Activated CD8-positive, alpha-beta T cell treated with anti-CD3 and anti-CD28 coated beads for 36 hours (primary cell): ENCODE results near the gene MAGEF1. TPM values are rescaled to one million over a fixed set of nuclear protein-coding genes. Genes with fewer than 3 reads are reported as not detected.

Source experiments
- ATAC-seq: fragments of 200-7000 bp; cut with Tn5 transposase; one replicate; pipeline ENCODE4 v1.10.0; 2021; ENCODE audit warnings: mild to moderate bottlenecking, moderate library complexity
- CTCF ChIA-PET: fragments of 350-600 bp; sonication (Branson Sonifier 250); formaldehyde crosslinking; loops from one replicate; lab custom pipeline; 2021; ENCODE audit warnings: antibody characterized with exemption; lab: Charles Lee
- POLR2A ChIA-PET: fragments of 350-600 bp; sonication (Branson Sonifier 250); formaldehyde crosslinking; loops from one replicate; lab custom pipeline; 2021; ENCODE audit warnings: antibody characterized with exemption; lab: Charles Lee
- DNase-seq: peaks from one replicate; pipeline ENCODE4 v3.0.0-alpha.2; 2020
- H3K27ac Mint-ChIP-seq: one replicate; pipeline ENCODE4 v1.8.0; 2021; ENCODE audit warnings: mild to moderate bottlenecking, mixed read lengths
- H3K27me3 Mint-ChIP-seq: one replicate; pipeline ENCODE4 v1.8.0; 2021; ENCODE audit warnings: mixed read lengths
- H3K36me3 Mint-ChIP-seq: one replicate; pipeline ENCODE4 v1.8.0; 2021; ENCODE audit warnings: low read depth, mixed read lengths
- H3K4me1 Mint-ChIP-seq: one replicate; pipeline ENCODE4 v1.8.0; 2021; ENCODE audit warnings: low read depth, mixed read lengths
- H3K4me3 Mint-ChIP-seq: one replicate; pipeline ENCODE4 v1.8.0; 2021; ENCODE audit warnings: mild to moderate bottlenecking, moderate library complexity, mixed read lengths
- H3K9me3 Mint-ChIP-seq: one replicate; pipeline ENCODE4 v1.8.0; 2021; ENCODE audit warnings: mixed read lengths
- CTCF ChIP-seq: fragments of 200-600 bp; IDR thresholded peaks from one replicate; pipeline ENCODE4 v1.8.0; 2022; ENCODE audit warnings: antibody characterized with exemption, mild to moderate bottlenecking
- intact Hi-C: fragments of 100-400 bp; cut with micrococcal nuclease; formaldehyde crosslinking; loops from one replicate; pipeline ENCODE4 v1.10.0; 2022
- total RNA-seq, 2 experiments: library from RNA; stranded (reverse); gene quantifications; one replicate each; pipeline ENCODE4 v1.2.3, GENCODE V29; 2021

Gene MAGEF1
- total RNA-seq, 2 experiments from 2014 or later: 19.2 to 19.3 TPM

GRCh38 chr3:184693011-184693975, 18.6 kb downstream of the MAGEF1 start:
- Mint-ChIP-seq H3K9me3 (no peaks in the 10 kb centered on the region), H3K27ac (no peak overlapping the region), H3K27me3 (no peaks in the 10 kb centered on the region), H3K36me3 (no peaks in the 10 kb centered on the region), H3K4me1 (no peaks in the 10 kb centered on the region), H3K4me3 (no peak overlapping the region)
- no peak for TF ChIP-seq CTCF
- intact Hi-C loops: no loop called here
- ChIA-PET CTCF (no interaction called here), POLR2A (no interaction called here)
- ATAC-seq (no peak), DNase-seq (no peak)

GRCh38 chr3:184691397-184692231, 20.2 kb downstream of the MAGEF1 start:
- TF ChIP-seq CTCF: no peak
- intact Hi-C loops: no loop called here
- ChIA-PET POLR2A (interaction anchor here (0.5 to 1.1 kb wide), 2 partner anchors 123 to 350 kb away, joined by 3 read pairs; no protein-coding TSS in a partner anchor), CTCF (no interaction called here)
- ATAC-seq (no peak), DNase-seq (no peak)
- no peaks in the 10 kb centered on the region for H3K9me3 Mint-ChIP-seq
- peaks cover 2% of the 10 kb centered on the region for H3K4me1 Mint-ChIP-seq
- no peaks in the 10 kb centered on the region for H3K27me3 Mint-ChIP-seq
- no peak overlapping the region for H3K27ac Mint-ChIP-seq
- H3K36me3 Mint-ChIP-seq: no peaks in the 10 kb centered on the region
- H3K4me3 Mint-ChIP-seq: no peak overlapping the region

- ATAC-seq (no peak), DNase-seq (no peak)
- TF ChIP-seq CTCF: no peak
- no peaks in the 10 kb centered on the region for H3K36me3 Mint-ChIP-seq
- no peaks in the 10 kb centered on the region for H3K9me3 Mint-ChIP-seq
- CTCF ChIA-PET: no interaction called here
- H3K27ac Mint-ChIP-seq: no peak overlapping the region
- H3K4me3 Mint-ChIP-seq: no peak overlapping the region
- peaks cover 2% of the 10 kb centered on the region for H3K4me1 Mint-ChIP-seq
- intact Hi-C loops: no loop called here
- POLR2A ChIA-PET: no interaction called here
- H3K27me3 Mint-ChIP-seq: no peaks in the 10 kb centered on the region
Measured at GRCh38 chr3:184690192-184690883, 21.5 kb downstream of the MAGEF1 start.

GRCh38 chr3:184688882-184689271, 23.0 kb downstream of the MAGEF1 start:
- intact Hi-C loops: no loop called here
- H3K27ac Mint-ChIP-seq: no peak overlapping the region
- no peak for DNase-seq
- ATAC-seq: no peak
- no peak for TF ChIP-seq CTCF
- H3K9me3 Mint-ChIP-seq: no peaks in the 10 kb centered on the region
- H3K4me3 Mint-ChIP-seq: no peak overlapping the region
- H3K27me3 Mint-ChIP-seq: no peaks in the 10 kb centered on the region
- CTCF ChIA-PET: interaction anchor here (1.7 kb wide), 1 partner anchor 127 kb away, joined by 4 read pairs; the partner anchor contains the start of gene EPHB3
- peaks cover 2% of the 10 kb centered on the region for H3K4me1 Mint-ChIP-seq
- POLR2A ChIA-PET: interaction anchor here (1.2 kb wide), 2 partner anchors 17 to 24 kb away, joined by 3 to 5 read pairs; no protein-coding TSS in a partner anchor
- no peaks in the 10 kb centered on the region for H3K36me3 Mint-ChIP-seq
